DMS153 (cell line): ENCODE data around the gene TDRKH.
"Not testable (repeated sequence)": the region's sequence is repeated elsewhere in the genome, so short reads cannot be mapped to it uniquely, and the experiment has no call there.

ENCODE experiments used
- DNase-seq: peaks from one replicate; lab custom pipeline; 2025; lab: John Stamatoyannopoulos, UW

TDRKH gene

DNA sequence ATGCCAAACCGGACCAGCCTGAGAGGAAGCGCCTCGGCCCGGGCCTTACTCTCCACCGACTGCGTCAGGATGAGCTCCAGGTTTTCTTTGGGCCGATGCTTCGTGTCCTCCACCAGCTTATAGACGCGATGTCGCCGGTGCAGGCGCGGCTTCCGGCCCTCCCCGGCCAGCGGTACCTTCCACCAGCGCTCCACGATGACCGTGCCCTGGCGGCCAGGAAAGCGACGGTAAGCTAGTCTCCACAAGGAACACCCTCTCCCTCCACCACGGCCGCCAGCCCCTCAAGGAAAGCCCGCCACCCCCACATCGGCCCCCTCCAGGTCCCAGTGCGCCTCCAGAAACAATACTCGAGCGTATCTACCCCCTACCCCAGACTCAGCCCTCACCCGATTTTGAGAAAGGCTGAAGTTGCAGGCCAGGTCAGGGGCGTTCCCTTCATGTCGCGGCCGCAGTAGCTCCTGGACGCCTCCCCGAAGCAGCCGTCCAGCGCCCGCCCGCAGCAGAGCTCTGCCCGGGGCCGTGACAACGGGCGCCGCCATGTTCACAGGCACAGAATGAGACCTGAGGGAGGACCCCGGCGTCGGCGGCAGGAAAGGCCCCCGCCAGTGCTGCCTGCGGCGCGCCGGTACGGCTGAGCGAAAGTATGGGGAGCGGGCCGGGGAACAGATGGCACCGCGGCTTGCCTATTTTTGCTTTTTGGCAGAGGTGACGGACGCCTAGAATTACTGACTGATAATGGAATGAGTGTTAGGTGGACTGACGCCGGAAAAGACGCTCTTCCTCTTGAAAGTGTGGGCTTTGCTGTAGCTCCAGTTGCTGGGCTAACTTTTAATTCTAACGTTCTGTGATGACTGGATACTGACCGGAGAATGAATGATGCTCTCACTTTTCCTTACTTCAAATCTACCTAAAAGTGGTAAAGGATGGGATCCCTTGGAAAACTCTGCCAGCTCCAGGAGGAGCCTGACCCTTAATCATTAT lies 27.1 kb downstream of the TDRKH start, which contains the start of gene MRPL9:
MRPL9 (minus strand) TSS at position 556 of the 981 bp plus-strand sequence; CDS start at position 539, 17 bp downstream.
- peak; percentile 61 for DNase-seq

DNA sequence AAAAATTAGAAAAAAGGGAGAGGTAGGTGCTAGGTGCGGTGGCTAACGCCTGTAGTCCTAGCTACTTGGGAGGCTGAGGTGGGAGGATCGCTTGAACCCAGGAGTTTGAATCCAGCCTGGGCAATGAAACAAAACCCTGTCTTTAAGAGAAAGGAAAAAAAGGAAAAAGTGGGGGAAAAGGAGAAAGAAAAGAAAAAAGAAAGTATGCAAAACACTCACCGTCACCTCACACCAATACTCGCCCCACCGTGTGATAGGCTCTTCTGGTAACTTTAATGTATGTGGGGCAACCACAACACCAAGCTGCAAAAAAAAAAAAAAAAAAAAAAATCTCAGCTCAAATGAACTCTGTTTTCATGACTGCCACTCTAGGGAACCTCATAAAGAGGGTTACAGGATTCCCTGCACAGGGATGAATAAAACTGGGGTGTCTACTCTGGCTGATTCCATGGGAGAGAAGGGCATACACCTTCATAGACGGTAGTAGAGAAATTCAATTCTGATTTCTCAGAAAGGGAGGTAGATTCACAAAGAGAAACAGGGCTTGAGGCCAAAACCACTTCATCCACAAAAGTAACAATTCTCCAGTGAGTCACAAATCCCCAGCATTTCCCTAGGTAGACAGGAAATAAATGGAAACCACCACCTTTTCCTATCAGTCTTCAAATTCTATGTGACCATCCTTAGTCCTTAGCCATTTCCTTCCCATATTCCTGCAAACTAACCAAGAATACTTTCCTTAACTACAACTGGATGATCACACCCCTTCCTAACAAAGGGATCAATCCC lies 29.5 kb downstream of the TDRKH start:
- DNase-seq: no peak

DNA sequence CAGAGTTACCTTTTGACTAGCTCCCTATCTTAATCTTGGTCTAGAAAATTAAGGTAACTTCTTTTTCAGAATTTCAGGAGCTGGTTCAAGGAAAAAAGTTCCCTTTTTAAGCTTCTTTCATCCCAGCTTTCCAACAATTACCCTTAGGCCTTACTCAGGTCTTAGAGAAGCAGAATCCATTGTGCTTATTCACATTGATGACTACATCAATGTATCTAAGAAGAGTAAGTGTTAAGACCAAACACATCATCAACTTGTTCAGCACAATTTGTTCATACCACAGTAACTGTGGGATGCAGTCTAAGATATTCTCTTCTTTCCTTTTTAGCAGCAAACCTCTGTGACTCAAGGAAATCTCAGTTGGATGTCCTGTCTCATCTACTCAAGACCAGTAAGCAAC lies 31.1 kb downstream of the TDRKH start:
- no peak for DNase-seq

DNA sequence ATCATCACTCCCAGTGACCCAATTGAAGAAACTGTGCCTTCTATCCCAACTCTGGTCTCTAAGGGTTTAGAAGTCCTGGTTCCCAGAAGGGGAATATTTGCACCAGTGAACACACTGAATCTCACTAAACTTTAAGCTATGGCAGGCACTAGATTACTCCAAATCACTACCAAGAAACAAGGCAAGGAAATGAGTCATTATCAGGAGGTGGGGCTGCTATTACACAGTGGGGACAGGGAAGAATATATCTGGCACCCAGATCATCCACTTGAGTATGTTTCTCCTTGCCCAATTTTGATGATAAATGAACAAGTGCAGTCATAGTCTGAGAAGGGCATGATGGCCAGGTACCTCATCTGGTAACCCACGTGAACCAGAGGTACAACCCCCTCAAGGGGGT lies 34.0 kb downstream of the TDRKH start:
- no peak for DNase-seq

DNA sequence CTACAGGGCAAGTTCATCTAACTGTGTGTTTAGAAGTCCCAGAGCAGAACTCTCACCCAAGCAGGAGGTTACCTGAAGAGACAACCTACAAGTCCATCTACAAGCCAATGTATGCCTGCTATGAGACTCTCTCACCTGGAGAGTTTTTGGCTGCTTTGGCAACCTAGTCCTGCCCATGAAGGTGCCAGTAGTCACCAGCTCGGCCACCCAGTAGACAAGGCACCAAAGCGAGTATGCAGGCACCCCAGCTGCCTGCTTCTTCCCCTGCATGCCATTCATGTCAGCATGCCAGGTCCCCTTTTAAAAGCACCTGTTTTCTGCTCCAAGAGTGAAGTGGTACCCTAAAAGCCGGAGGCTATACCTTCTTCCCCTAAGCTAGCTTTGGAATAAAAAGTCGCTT lies 48.8 kb downstream of the TDRKH start:
- DNase-seq: no peak

DNA sequence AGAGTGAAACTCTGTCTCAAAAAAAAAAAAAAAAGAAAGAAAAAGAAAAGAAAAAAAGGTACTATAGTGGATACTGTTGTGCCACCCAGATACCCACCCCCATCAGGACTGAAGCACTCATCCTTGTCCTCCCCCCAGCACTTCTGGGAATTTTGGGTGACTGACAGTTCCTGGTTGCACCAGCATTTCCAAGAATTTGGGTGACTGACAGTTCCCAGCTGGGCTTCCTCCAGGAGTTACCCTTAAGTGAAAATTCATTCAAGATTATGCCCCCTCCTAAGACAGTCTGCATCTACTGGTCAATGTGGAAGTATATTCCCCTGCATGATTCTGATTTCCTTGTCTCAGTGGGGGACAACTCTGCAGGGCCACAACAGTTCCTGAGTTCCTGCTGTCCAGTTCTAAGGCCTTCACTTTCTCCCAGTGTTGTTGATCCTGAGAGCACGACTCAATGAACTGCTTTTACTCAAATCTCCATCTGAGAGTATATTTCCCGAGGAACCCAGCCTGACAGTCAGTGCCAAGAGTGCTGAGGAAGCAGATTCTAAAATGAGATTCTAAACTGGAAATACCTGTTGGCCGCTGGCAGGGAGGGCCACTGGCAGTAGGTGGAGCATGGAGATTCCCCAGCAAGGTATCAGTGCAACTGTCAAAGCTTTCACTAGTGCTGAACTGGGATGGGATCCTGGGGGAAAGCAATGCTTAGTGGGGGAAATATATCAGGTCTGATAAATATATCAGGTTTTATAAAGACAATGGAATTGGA lies 50.5 kb downstream of the TDRKH start:
- peak; percentile 64 for DNase-seq

DNA sequence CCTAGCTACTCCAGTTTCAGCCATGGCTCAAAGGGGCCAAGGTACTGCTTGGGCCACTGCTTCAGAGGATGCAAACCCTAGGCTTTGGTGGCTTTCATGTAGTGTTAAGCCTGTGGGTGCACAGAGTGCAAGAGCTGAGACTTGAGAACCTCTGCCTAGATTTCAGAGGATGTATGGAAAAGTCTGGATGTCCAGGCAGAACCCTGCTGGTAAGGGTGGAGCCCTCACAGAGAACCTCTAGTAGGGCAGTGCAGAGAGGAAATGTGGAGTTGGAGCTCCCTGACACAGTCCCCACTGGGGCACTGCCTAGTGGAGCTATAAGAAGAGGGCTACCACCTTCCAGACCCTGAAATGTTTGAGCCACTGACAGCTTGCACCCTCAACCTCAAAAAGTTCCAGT lies 52.8 kb downstream of the TDRKH start:
- DNase-seq: no peak

DNA sequence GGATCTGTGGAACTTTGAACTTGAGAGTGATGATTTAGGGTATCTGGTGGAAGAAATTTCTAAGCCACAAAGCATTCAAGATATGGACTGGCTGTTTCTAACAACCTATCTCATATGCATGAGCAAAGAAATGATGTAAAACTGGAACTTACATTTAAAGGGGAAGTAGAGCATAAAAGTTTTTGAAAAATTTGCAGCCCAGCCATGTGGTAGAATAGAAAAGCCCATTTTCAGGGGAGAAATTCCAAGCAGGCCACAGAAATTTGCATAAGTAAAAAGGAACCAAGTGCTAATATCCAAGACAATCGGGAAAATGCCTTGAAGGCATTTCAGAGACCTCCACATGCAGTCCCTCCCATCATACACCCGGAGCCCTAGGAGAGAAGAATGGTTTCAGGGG lies 53.3 kb downstream of the TDRKH start:
- DNase-seq: no peak

DNA sequence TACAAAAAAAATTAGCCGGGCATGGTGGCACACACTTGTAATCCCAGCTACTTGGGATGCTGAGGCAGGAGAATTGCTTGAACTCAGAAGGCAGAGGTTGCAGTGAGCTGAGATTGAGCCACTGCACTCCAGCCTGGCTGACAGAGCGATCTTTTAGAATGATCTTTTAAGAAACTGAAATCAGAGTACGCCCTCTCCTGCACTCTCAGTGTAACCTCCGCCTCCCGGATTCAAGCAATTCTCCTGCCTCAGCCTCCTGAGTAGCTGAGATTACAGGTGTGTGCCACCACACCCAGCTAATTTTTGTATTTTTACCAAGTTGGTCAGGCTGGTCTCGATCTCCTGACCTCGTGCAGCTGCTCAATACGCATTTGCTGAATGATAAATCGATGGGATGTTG lies 56.3 kb downstream of the TDRKH start:
- not testable (repeated sequence) for DNase-seq

DNA sequence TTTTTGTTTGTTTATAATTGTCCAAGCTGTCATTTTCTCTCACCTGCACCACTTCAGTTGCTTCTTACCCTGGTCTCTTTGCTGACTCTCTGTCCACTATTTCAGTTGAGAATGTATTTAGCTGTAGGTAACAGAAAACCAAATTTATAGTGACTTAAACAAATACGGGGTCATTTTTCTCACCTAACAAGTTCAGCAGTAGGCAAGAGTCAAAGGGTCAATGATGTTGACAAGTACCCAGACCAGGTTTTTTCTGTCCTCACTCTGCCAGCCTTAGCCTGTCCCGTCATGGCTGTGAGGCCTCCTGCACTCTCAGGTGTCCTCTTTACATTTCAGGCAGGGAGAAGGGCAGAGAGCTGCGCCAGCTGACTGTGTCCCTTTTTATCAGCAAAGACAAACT lies 57.2 kb downstream of the TDRKH start:
- no peak for DNase-seq

DNA sequence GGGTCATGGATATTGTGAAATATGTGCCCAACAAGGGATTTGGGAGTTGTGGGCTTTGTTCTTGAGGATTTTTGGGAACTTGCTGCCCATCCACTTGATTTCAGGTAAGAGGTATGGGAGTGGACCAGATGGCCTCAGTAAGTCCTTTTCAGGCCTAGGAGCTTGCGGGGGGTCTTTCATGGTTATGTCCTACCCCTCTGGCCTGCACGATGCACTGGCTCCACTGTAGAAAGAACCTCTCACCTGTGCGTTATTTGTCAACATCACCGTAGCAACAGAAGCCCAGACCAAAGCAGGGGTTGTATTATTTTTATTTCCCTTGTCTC lies 60.4 kb downstream of the TDRKH start:
- no peak for DNase-seq

DNA sequence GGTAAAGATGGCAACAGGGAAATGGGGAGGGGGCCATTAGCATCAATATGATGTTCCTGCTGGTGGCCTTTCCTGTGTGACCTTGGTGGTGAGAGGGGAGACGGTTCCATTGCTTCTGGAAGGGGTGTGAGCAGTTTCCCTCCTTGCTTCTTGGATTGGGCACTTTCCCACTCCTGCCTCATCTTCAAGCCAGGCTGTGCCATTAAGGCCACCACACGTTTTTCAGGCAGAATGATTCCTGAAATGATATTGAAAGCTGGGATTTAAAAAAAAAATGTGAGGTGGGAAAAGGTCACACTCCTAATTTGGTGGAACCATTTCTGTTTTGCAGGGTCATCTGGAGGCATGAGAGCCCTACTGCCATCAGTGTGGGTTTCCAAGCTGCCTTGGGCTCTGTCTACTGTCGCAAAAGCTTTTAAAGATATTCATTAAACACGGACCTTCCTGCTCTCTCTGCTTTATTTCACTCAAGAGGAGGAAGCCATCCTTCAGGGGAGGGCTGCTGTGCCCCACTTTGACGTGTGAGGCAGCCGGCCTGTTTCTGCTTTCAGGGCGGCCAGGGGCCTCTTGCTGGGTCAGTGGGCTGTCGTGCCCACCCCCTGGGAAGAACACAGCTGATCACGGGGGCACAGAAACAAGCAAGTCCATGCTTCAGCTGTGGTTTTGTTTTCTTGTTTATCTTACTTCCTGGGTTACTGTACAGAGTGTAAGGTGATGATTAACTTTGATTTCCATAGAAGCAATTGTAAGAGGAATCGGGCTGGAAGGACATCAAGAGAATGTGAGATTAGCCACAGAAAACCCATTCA lies 60.9 kb downstream of the TDRKH start:
- no peak for DNase-seq

DNA sequence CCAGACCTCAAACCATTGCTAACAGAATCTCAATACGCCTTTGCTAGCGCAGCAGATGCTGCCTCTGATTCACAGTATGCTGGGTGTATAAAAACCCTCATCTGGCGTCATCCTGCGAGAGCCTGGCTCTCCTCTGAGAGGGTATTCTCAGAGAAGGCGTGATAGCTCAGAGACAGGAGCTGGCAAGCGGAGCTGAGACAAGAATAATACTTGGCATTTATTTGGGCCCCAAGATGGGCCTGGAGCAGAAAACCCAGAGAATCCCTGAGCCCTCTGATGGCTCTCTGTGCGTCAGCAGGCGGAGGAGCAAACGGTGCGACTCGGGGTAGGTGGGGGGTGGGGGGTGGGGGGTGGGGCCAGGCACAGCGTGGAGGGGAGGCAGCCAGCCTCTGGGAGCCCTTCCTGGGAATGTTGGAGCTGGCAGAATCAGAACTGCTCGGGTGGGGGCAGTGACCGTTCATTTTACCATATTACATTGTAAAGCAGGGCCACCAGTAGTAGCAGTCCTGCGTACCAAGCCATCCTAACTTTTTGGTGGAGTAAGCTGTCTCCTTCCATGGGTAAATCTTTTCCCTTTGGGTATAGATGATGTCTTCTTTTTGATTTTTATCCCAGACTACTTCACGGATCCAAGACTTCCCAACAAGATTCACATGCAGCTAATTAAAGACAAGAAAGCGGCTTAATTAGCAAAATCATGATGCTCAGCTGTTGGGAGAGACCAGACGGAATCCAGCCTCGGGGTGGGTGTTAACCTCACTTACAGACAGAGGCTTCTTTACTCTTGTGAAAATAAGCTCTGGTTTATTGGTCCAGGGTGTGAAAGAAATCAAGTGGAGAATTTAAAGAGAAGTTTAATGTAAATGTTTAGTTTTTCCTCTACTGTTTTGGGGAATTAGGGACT lies 61.9 kb downstream of the TDRKH start:
- no peak for DNase-seq

DNA sequence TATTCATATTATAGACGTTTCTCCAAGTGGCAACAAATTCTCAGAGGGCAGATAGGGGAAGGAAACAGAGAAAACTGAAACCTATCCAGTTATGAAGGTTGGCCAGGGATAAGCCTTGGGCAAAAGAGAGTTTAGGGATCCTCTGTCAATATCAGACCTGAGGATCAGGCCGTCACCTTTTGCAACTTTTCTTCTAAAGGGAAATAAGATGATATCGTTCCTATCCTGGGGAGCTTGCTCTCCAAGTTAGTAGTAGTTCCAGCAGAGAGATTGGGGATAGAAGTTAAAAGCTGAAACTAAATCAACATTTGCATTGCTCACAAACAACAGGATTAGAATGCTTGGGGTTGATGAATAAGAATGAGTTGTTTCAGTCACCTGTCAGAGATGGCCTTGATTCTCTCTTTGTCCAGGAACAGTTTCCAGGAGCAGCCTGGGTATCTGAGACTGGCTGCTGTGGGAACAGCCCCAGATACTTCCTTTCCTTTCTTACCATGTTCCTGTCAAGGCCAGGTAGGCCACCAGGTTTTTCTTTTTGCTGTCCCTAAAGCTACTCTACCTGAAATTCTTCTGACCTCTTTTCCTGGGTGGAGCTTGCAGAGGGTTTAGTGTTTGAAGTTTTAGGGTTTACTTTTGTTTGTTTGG lies 66.5 kb downstream of the TDRKH start:
- no peak for DNase-seq
